Mesodermal cell (in vitro differentiated cells): ENCODE measurements around the gene STAB2.
A peak's percentile ranks its signal among the peaks of the same experiment; 100 is the strongest.

Experiments used
- H3K27ac ChIP-seq: 2 replicates; pipeline ENCODE4 v1.7.0; 2013; ENCODE audit warnings: mild to moderate bottlenecking, low read depth, low read length, moderate library complexity; ENCODE audit not compliant: severe bottlenecking
- H3K36me3 ChIP-seq: 2 replicates; pipeline ENCODE4 v1.7.1; 2013; ENCODE audit warnings: mild to moderate bottlenecking, low read length, moderate library complexity; ENCODE audit not compliant: control insufficient read depth, insufficient read depth
- H3K4me1 ChIP-seq: one replicate; pipeline ENCODE4 v1.7.1; 2013; ENCODE audit warnings: mild to moderate bottlenecking, low read length; ENCODE audit not compliant: insufficient read depth, control insufficient read depth, poor library complexity, severe bottlenecking
- H3K4me3 ChIP-seq: 2 replicates; pipeline ENCODE4 v1.7.0; 2013; ENCODE audit warnings: low read length, control low read depth, mild to moderate bottlenecking; ENCODE audit not compliant: insufficient read depth, poor library complexity, severe bottlenecking; ENCODE audit errors: extremely low read depth
- H3K9me3 ChIP-seq: 2 replicates; pipeline ENCODE4 v1.7.1; 2013; ENCODE audit warnings: mild to moderate bottlenecking, low read length, moderate library complexity; ENCODE audit not compliant: control insufficient read depth
- WGBS, 2 experiments: methylation state at CpG; one replicate each; pipeline ENCODE4 v1.1.5; 2013; ENCODE audit warnings: missing lambda C conversion rate in 2 of 2; ENCODE audit not compliant: insufficient coverage in 2 of 2; 5-methylcytosine and 5-hydroxymethylcytosine counted together

Gene STAB2

GRCh38 chr12:103780093-103780440 is 193.0 kb downstream of the STAB2 start:
- WGBS, 2 experiments = 94% methylated on average over 3 of the region's 4 CpGs; no CpG with 5 or more reads in 1 of the 2 experiments
- Histone ChIP-seq H3K4me3 (no peak overlapping the region), H3K36me3 (peaks cover 45% of the 10 kb centered on the region), H3K4me1 (peaks cover 17% of the 10 kb centered on the region), H3K27ac (peak overlapping the region; percentile 70), H3K9me3 (no peaks in the 10 kb centered on the region)

- no peaks in the 10 kb centered on the region for H3K9me3 ChIP-seq
- 96% methylated on average over 3 of the region's 3 CpGs for WGBS, 2 experiments
- H3K4me1 ChIP-seq = peaks cover 17% of the 10 kb centered on the region
- no peak overlapping the region for H3K4me3 ChIP-seq
- peaks cover 37% of the 10 kb centered on the region for H3K36me3 ChIP-seq
- no peak overlapping the region for H3K27ac ChIP-seq
Measured at GRCh38 chr12:103780992-103781391, 193.9 kb downstream of the STAB2 start.

GRCh38 chr12:103782399-103782798 is 195.3 kb downstream of the STAB2 start:
- H3K27ac ChIP-seq = no peak overlapping the region
- H3K4me3 ChIP-seq = no peak overlapping the region
- WGBS, 2 experiments = 75 to 87% methylated on average over 2 of the region's 3 CpGs
- no peaks in the 10 kb centered on the region for H3K9me3 ChIP-seq
- H3K36me3 ChIP-seq = peaks cover 35% of the 10 kb centered on the region
- H3K4me1 ChIP-seq = peaks cover 17% of the 10 kb centered on the region

GRCh38 chr12:103783744-103784664 is 196.9 kb downstream of the STAB2 start:
- 86 to 95% methylated on average over 2 to 5 of the region's 5 CpGs for WGBS, 2 experiments
- H3K4me3 ChIP-seq = no peak overlapping the region

GRCh38 chr12:103785243-103786031 is 198.4 kb downstream of the STAB2 start:
- H3K4me3 ChIP-seq = no peak overlapping the region
- H3K36me3 ChIP-seq = peaks cover 32% of the 10 kb centered on the region
- peaks cover under 1% of the 10 kb centered on the region for H3K4me1 ChIP-seq
- no peaks in the 10 kb centered on the region for H3K9me3 ChIP-seq
- WGBS, 2 experiments = 92 to 100% methylated on average over 1 to 2 of the region's 4 CpGs
- H3K27ac ChIP-seq = no peak overlapping the region

More at GRCh38 chr12:103783744-103784664, 196.9 kb downstream of the STAB2 start:
- H3K4me1 ChIP-seq = peaks cover 14% of the 10 kb centered on the region
- peaks cover 32% of the 10 kb centered on the region for H3K36me3 ChIP-seq
- no peak overlapping the region for H3K27ac ChIP-seq
- no peaks in the 10 kb centered on the region for H3K9me3 ChIP-seq

- H3K9me3 ChIP-seq = no peaks in the 10 kb centered on the region
- H3K27ac ChIP-seq = no peak overlapping the region
- peaks cover 29% of the 10 kb centered on the region for H3K36me3 ChIP-seq
- H3K4me1 ChIP-seq = no peaks in the 10 kb centered on the region
- H3K4me3 ChIP-seq = no peak overlapping the region
Measured at GRCh38 chr12:103786201-103786600, 199.1 kb downstream of the STAB2 start.

- 97 to 99% methylated on average over 9 of the region's 10 CpGs for WGBS, 2 experiments
- Histone ChIP-seq H3K36me3 (peaks cover 47% of the 10 kb centered on the region), H3K9me3 (no peaks in the 10 kb centered on the region), H3K4me1 (no peaks in the 10 kb centered on the region), H3K27ac (no peak overlapping the region), H3K4me3 (no peak overlapping the region)
Measured at GRCh38 chr12:103791350-103791920, 204.4 kb downstream of the STAB2 start.

GRCh38 chr12:103793046-103793445 is 206.0 kb downstream of the STAB2 start:
- Histone ChIP-seq H3K36me3 (peaks cover 42% of the 10 kb centered on the region), H3K4me3 (no peak overlapping the region), H3K9me3 (no peaks in the 10 kb centered on the region), H3K27ac (no peak overlapping the region), H3K4me1 (no peaks in the 10 kb centered on the region)
- WGBS, 2 experiments = 94 to 97% methylated on average over 3 of the region's 3 CpGs

- Histone ChIP-seq H3K4me3 (no peak overlapping the region), H3K4me1 (no peaks in the 10 kb centered on the region), H3K36me3 (peaks cover 46% of the 10 kb centered on the region), H3K27ac (no peak overlapping the region), H3K9me3 (no peaks in the 10 kb centered on the region)
- 88 to 90% methylated on average over 8 to 9 of the region's 9 CpGs for WGBS, 2 experiments
Measured at GRCh38 chr12:103793512-103794045, 206.5 kb downstream of the STAB2 start.

- peaks cover 46% of the 10 kb centered on the region for H3K36me3 ChIP-seq
- H3K9me3 ChIP-seq = no peaks in the 10 kb centered on the region
- 82 to 98% methylated on average over 2 to 3 of the region's 4 CpGs for WGBS, 2 experiments
- H3K4me3 ChIP-seq = no peak overlapping the region
- no peaks in the 10 kb centered on the region for H3K4me1 ChIP-seq
- H3K27ac ChIP-seq = no peak overlapping the region
Measured at GRCh38 chr12:103794309-103795213, 207.5 kb downstream of the STAB2 start.
